Fibroblast of skin of left quadriceps (primary cell): ENCODE data around the gene NBEAL2.

Experiments
- DNase-seq, 2 experiments: peaks; one replicate each; pipeline ENCODE4 v3.0.0-alpha.2; 2013; ENCODE audit warnings: low read depth in 2 of 2

NBEAL2 gene

DNA sequence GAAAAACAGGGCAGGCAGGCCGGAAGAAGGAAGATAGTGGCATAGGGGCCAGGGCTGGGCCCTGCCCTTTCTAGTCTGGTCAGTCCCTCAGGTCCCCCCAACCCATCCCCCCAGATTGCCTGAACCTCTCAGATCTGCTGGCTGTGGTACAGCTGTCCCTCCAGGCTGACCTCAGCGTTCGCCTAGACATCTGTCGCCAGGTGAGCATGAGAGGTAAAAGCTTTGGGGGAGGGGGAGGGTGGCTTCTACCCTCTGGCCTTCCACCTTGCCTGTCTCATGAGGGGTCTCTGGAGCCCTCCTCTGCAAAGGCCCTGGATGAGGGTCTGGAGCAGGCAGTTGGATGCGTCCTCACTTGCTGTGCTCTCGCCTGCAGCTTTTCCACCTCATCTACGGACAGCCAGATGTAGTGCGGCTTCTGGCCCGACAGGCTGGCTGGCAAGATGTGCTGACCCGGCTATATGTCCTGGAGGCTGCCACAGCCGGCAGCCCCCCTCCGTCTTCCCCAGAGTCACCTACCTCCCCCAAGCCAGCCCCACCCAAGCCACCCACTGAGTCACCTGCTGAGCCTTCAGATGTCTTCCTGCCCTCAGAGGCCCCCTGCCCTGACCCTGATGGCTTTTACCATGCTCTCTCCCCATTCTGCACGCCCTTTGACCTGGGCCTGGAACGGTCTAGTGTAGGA, 20.2 kb downstream of the NBEAL2 start:
- no peak for DNase-seq

- no peak for DNase-seq
Measured at GRCh38 chr3:47000198-47000815, 20.8 kb downstream of the NBEAL2 start.

- DNase-seq: no peak
Measured at GRCh38 chr3:47000922-47001730, 21.7 kb downstream of the NBEAL2 start.

GRCh38 chr3:47001731-47002170, 22.3 kb downstream of the NBEAL2 start:
- no peak for DNase-seq

DNA sequence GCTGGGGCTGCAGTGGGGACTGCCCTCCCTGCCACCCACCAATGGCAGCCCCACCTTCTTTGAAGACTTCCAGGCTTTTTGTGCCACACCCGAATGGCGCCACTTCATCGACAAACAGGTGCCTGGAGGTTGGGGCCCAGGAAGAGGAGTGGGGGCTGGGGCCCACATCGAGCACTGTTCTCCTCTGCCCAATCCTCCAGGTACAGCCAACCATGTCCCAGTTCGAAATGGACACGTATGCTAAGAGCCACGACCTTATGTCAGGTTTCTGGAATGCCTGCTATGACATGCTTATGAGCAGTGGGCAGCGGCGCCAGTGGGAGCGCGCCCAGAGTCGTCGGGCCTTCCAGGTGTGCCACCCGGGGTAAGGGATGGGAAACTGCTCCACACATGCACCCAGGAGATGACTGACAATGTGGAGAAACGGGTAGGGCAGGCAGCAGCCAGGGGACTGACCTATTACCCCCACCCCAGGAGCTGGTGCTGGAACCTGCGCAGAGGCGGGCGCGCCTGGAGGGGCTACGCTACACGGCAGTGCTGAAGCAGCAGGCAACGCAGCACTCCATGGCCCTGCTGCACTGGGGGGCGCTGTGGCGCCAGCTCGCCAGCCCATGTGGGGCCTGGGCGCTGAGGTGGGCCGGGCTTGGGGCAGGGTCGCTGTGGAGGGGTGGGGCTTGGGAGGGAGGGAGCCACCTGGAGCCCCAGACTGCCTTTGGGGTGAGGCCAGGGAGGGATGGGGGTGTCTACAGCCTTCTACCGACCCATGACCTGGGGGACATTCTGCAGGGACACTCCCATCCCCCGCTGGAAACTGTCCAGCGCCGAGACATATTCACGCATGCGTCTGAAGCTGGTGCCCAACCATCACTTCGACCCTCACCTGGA, 22.9 kb downstream of the NBEAL2 start:
- no peak for DNase-seq

GRCh38 chr3:47003056-47003410, 23.6 kb downstream of the NBEAL2 start:
- DNase-seq: no peak

DNA sequence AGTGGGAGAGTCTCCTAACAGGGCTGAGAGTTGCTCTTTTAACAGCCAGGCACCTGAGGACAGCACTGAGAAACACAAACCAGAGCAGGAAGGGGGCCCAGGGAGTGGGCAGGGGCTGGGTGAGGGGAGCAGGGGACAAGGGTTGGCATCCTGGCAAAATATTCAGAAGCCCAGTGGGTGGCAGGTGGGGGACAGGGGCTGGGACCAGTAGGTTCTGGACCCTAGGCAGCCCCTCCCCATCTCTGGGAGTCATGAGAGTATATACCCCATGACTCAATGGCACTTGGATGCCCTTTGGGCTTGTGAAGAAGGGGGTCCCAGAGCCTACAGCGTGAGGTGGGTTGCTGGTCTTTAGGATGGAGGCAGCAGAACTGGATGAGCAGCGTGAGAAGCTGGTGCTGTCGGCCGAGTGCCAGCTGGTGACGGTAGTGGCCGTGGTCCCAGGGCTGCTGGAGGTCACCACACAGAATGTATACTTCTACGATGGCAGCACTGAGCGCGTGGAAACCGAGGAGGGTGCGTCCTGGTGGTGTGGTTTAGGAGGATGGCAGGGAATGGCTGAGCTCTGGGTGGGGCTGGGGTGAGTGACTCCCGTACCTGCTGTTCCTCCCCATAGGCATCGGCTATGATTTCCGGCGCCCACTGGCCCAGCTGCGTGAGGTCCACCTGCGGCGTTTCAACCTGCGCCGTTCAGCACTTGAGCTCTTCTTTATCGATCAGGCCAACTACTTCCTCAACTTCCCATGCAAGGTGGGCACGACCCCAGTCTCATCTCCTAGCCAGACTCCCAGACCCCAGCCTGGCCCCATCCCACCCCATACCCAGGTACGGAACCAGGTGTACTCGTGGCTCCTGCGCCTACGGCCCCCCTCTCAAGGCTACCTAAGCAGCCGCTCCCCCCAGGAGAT, 24.2 kb downstream of the NBEAL2 start:
- DNase-seq: no peak

DNA sequence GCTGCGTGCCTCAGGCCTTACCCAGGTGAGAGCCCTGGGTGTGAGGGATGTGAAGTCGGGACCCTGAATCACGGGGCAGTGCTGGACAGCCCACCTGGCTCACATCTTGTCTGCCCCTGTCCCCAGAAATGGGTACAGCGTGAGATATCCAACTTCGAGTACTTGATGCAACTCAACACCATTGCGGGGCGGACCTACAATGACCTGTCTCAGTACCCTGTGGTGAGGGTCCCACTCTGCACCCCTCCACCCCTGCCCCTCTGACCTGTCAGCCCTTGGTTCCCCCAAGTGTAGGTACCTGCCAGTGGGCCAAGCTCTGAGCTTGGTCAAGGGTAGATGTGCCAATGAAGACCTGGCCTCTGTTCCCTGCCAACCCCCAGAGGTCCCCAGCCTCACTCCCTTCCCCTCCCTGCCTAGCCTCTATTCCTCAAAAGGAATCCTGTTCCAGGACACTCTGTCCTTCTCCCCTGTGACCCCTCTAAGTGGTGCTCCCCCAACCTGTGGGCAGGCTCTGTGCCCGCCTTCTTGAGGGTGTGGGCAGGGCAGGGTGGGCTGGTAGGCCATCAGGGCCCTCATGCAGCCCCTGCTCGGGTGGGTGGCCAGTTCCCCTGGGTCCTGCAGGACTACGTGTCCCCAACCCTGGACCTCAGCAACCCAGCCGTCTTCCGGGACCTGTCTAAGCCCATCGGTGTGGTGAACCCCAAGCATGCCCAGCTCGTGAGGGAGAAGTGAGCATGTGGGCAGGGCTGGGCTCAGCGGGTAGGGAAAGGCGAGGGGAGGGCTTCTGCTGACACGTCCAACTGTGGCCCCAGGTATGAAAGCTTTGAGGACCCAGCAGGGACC, 25.1 kb downstream of the NBEAL2 start:
- no peak for DNase-seq

- no peak for DNase-seq
Measured at GRCh38 chr3:47005212-47006144, 26.0 kb downstream of the NBEAL2 start.

DNA sequence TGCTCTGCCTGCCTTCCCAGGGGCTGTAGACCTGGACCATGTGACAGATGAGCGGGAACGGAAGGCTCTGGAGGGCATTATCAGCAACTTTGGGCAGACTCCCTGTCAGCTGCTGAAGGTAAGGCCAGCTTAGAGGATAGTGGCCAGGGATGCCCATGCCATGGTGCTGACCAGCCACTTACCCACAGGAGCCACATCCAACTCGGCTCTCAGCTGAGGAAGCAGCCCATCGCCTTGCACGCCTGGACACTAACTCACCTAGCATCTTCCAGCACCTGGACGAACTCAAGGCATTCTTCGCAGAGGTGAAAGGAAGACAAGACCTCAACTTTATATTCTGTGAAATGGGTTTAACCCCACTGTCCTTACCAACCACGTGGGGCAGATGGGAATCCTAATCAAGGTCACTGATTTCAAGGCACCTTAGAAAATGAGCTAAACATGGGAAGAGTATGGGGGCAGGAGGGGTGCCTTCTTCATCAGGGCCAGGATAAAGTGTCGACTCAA, 26.7 kb downstream of the NBEAL2 start:
- no peak for DNase-seq

GRCh38 chr3:47007001-47007400, 27.5 kb downstream of the NBEAL2 start:
- no peak for DNase-seq

DNA sequence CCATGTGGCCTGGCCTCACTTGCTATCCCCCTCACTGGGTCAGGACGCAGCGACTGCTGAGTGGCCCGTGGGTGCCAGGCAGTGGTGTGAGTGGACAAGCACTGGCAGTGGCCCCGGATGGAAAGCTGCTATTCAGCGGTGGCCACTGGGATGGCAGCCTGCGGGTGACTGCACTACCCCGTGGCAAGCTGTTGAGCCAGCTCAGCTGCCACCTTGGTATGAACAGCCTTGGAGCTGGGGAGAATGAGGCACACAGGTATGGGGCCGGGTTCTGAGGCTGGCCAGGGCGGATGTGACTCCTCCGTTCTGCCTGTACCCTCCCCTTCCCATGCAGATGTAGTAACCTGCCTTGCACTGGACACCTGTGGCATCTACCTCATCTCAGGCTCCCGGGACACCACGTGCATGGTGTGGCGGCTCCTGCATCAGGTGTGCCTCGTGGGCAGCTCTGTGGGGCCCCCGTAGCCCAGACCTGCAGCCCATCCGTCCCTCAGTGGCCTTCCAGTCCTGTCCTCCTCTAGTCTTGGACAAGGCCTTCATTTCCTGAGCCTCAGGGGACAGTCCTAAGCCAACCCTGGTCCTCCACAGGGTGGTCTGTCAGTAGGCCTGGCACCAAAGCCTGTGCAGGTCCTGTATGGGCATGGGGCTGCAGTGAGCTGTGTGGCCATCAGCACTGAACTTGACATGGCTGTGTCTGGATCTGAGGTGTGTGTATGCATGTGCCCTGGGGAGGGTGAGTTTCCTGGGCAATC, 28.2 kb downstream of the NBEAL2 start:
- DNase-seq: no peak

DNA sequence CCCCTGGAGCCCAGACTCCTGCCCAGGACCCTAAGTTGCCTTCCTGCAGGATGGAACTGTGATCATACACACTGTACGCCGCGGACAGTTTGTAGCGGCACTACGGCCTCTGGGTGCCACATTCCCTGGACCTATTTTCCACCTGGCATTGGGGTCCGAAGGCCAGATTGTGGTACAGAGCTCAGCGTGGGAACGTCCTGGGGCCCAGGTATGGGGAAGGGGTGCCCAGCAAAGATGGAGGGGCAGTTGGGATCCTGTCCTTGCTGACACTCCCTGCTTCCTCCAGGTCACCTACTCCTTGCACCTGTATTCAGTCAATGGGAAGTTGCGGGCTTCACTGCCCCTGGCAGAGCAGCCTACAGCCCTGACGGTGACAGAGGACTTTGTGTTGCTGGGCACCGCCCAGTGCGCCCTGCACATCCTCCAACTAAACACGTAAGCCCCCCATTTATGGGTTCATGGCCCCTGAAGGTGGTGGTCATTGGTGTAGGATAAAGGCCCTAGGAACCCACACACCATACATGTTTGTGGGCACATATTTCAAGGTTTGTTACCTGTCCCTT, 28.8 kb downstream of the NBEAL2 start:
- no peak for DNase-seq

DNA sequence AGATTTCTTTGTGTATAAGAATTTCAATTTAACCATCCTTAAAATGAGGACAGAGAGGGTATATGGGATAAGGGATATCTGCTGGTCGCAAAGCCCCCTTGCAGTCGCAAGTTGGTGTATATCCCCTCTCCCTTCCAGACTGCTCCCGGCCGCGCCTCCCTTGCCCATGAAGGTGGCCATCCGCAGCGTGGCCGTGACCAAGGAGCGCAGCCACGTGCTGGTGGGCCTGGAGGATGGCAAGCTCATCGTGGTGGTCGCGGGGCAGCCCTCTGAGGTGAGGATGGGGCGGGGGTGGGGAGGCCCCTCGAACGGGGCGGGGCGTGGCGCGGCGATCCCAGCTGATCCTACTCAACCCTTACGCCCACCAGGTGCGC, 29.4 kb downstream of the NBEAL2 start:
- DNase-seq: no peak

DNA sequence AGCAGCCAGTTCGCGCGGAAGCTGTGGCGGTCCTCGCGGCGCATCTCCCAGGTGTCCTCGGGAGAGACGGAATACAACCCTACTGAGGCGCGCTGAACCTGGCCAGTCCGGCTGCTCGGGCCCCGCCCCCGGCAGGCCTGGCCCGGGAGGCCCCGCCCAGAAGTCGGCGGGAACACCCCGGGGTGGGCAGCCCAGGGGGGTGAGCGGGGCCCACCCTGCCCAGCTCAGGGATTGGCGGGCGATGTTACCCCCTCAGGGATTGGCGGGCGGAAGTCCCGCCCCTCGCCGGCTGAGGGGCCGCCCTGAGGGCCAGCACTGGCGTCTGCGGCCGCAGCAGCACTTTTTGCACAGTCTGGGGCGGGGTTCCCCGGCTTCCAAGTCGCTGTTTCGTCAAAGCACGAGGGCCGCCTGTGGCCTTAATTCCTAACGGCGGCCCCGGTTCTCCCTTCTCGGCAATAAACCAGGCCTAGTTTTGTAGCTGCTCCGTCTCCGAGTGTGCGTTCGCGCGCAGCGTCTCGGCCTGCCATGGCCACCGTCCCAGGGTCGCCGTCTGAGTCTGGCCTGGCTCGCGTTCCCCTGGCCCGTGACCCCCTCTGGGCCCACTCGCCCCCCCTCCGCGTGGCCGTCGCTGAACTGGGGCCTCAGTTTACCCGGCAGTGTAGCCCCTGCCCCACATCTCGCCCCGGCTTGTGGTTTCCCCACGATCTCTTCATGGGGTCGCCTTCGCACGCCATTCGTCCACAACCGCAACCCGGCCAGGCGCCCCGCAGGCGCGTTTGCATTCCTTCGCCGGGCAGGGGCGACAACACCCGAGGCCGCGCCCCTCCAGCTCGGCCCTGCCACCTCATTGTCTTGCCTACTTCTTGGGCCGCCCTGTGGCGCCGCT, 30.0 kb downstream of the NBEAL2 start:
- peak; percentile 86 to 89 for DNase-seq

GRCh38 chr3:47010111-47010712, 30.7 kb downstream of the NBEAL2 start:
- no peak for DNase-seq
